OCI-M1 (cell line): ENCODE measurements around the gene CD46.

Source experiments
- DNase-seq: peaks from one replicate; lab custom pipeline; 2025; lab: John Stamatoyannopoulos, UW

CD46 gene

DNA sequence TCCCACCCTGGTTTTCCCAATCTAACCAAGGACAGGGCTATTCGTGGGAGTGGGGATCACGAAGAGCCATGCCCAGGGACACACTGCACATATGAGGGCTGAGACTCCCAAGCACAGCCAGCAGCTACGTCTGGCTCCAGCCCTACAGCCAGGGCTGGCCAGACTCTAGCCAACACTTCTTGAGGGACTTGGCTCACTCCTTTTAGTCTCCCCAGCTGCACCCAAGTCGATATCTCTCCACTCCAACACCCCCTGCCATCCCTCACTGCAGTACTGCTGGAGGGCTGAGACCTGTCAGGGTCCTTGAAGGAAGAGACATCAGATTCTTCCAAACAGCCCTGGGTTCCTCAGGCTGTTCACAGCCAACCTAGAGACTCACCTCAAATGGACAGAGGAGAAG is 62.6 kb downstream of the CD46 start:
- DNase-seq: no peak

DNA sequence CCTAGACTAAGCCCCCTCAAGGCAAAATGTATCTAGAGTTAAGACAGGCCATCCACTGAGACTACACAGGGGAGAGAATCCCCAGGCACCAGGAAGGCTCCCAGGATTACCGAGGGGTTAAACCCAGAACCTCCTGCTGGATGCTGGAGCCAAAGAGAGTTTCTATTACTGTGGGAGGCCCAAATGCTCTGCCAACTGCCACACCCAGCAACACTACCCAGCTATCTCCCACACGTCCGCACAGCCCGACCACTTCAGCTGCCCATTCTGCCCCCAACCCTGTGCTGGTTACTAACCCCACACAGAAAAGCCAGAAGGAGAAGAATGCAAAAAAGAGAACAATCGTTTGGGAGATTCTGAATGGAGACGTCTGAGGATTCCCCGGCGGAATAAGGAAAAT is 63.6 kb downstream of the CD46 start:
- no peak for DNase-seq

DNA sequence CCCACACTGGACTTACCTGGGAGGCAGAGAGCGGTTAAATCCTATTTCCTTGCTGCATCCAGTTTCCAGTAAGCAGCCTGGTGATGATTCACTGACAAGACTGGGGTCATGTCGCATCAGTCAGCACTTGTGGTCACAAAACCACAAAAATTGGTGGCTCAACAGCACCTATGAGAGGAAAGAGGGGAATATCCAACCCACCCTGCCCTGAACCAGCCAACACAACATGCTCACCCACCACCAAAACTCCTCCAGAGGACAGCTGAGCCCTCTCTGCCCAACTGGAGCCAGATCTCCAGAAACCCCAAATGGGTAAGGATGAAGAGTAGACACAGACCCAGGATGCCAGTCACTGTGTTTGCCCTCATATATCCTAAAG is 64.0 kb downstream of the CD46 start:
- no peak for DNase-seq

DNA sequence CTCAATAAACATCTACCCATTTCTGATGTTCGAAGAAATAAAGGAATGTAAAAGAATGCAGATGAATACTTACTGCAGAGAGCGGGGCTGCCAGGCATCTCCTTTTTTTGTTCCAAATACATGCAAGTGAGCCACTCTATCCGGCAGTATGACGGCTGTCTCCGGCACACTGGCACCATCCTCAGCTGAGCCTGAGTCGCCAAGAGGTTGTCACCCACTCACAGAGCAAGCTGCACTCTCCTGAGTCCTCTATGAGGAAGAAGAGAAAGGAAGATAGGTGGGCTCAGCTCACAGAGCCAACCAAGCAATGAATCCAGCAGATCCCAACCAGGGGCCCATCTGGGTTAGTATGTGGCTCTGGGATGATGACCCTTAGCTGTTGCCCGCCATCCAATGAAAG is 65.3 kb downstream of the CD46 start:
- no peak for DNase-seq

DNA sequence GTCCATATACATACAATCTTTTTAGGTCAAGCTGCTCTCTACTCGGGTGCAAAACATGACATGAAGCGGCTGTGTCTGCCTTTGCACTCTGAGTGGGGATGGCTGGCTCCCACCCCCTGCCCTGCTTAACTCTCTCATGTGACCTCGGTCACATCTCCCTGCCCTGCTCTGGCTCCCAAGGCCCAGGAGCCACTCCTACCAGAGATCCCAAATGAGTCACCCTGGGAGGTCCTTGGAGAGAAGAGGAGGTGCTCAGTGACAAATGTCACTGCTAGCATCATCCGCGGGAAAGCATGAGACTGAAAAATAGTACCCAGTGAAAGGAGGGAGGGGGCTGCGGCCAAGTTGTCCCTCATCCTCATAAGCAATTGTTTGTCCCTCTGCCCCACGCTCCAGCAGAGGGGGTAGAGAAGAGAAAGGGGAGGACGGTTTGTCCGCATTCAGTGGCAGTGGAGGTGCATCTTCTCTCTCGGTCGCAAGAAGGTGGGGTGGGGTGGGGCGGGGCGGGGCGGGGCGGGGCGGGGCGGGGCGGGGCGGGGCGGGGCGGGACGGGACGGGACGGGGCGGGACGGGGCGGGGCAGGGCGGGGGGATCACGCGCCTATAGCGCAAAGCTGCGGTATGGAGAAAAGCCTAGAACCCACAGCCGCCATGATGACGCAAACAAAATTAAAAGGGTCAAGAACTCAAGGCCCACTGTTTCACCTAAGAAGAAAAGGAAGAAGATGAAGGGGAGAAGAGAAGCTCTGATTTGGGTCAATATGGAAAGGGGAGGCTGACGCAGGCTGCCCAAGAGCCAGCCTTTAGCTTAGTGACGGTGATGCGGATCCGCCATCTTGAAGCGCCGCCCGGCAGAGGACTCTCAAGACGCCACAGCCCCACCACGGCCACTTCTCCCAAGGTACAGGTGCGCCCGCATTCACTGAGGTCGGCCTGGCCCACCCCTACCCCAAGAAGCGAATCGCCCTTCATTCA is 66.2 kb downstream of the CD46 start:
- no peak for DNase-seq

DNA sequence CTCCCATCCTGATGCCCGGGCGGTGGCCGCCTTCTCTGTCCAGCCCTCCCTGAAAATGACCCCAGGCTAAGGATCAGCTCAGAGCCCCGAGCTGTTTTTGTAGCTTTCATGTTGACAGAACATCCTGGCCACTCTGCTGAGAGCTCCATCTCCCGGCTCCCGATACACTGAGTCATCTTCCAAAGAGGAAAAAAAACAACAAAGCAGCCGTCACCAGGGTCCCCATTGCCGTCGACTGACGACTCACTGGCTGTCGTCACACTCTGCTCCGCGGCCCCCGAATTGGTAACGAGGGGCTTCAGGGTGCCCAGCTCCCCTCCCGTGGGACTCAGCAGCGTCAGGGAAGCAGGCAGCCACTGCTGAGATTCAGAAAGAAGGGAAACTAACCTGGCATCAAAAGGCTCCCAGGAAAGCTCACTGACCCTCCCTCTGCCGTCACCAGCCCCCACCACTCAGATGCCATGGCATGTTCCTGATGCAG is 67.2 kb downstream of the CD46 start:
- no peak for DNase-seq

DNA sequence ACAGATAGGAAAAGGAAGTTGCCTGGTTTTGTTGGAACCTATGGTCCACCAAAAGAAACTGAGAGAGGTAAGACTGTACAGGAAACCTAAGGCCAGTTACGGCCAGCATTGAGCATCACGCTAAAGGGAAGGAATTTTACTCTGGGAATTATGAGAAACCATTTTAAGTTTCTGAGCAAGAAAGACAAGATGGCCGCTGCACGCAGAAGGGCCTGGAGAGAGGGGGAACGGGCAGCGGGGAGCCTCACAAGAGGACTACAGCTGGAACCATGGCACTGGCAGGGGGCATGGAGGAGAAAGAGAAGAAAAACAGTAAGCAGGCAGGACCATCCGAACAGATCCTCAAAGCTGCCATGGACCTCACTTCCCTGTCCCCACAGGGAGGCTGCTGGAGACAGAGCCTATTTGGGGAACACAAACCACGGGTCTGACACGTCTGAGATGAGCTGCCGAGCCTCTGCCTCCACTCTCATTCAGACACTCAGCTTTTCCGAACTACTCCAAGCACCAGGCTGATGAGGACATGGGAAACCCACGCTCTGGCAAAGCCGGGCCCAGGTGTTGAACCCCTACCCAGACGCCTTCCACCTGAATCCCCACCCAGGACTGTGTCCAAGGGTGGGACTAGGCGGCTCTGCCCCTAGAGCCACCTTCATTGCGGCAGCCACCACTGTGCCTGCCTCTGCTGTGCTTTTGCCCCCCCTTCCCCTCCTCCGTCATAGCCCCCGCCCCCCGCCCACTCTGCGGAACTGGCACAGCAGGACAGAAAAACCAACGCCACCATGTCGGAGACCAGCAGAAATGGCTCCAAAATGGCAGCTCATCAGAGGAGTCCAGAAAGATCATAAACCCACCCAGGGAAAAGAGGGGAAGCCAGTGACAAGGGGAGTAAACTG is 69.0 kb downstream of the CD46 start:
- DNase-seq: no peak

DNA sequence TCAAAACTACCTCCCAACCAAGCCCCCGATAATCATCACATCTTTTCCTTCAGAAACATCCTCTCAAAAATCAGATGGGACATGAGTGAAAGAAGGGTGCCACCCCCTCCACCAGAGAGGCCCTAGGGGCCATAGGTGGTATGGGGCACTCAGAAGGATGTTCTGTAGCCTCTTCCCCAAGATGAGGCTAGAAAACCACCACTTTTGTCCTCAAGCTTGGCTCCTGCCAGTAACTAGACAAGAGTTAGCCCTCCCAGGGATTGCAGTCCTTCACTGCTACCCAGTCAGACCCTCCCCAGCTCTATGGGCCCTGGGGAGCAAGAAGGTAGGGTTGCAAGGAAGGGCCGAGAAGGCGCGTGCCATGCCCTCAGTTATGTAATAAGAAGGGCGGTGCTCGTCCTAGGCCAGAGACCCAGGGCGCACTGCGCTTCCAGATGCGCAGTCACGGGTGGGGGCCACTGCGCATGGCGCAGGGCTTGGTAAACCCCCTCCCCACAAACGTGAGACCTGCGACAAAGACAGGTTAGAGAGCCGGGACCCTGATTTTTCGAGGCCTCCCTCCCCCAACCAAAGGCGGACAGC is 69.7 kb downstream of the CD46 start:
- DNase-seq: no peak

DNA sequence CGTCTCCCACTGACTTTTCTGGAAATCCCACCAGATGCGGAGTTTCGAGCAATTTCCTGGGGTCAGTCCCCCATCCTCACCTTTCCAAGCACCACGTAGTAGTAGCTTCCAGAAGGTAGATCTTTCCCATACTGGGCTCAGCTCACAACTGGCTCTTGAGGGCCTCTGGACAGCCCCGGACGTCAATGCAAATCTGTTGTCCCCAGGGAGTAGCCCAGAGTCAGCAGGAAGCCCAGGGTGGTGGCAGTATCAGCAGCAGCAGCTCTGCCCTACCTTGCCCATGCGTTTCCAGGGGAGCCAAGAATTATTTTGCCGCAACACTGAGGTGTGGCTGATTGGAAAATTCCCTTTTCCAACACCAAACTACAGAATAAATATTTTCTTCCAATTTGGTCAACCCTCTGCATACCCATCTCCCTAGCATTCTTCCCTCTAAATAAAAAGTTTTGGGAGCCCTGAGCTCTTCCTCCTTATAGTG is 70.3 kb downstream of the CD46 start:
- no peak for DNase-seq

DNA sequence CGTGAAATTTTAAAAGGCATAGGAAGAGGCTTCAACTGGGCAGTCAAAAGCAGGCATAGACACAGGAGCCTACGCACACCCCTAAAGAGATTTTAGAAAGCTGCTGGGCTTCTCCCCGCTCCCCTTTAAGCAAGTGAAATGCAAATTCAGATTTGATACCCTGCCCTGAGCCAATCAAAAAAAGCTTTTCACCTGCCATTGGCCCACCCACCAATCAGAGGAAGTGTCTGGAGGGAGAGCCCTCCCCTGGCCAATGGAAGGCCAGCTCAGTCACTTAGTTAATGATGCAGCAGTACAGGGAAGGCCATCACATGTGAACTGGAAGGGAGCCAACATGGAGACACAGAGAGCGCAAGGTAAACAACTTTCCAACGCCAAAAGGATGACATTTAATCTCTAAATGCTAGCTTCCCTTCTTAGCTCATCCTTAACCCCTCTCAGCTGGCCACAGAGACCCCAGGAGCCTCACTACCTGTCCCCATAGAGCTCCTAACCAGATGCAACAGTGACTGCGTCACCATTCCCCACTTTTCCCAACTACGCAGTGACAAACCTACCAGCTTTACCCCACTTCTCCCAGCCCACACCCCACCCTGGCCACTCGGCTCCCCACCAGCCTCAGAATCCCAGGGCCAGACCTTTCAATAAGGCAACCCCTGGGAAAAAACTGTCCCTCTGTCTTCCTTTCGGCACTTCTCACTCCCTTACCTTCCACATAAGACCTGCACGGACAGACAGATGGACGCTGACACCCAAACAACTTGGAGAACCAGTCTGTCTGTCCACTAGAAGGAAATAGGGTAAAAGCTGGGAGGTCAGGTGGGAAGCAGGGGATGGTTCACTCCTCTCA is 71.0 kb downstream of the CD46 start:
- no peak for DNase-seq

DNA sequence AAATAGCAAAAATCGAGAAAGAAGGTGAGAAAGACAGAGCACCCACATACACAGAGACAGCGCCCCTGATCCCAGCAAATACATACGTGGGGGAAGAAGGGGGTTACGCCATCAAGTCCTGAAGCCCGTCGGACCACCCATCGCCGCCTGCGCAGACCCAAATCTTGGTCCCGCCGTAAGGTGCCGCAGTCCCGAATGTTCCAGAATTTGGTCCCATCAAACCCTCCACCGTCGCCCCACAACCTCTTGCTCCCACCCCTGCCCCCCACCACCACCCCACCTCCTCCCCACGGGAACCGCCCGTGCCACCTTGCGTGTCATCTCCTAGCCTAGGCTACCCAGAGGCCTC is 71.7 kb downstream of the CD46 start:
- no peak for DNase-seq

DNA sequence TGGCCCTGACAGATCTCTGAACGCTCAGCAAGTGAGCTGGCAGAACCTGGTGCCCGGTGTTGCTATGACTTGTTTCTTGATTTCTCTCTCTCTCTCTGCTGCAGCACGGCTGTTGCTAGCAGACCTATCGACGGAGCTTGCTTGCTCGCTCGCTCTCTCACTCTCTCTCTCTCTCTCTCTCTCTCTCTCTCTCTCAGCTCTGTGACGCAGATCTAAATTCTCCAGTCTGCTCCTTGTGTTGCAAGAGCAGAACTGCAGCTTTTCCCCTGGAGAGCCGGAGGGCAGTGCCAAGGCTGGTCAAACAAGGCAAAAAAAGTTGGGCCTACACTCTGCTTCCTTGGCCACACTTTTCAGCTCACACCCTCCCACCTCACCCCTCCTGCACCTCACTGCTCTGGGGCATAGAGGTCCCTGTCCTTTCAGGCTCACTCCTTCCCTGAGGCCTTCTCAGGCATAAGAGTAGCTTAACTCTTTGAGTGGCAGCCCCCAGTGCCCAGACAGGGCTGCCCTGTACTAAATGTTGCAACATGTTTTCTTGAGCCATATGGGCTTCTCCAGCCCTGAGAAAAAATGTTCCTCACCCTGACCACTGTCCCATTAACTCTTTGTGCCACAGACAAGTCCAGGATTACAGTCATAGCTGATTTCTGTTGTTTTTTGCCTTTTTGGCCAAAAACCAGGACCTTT is 72.2 kb downstream of the CD46 start:
- DNase-seq: no peak

DNA sequence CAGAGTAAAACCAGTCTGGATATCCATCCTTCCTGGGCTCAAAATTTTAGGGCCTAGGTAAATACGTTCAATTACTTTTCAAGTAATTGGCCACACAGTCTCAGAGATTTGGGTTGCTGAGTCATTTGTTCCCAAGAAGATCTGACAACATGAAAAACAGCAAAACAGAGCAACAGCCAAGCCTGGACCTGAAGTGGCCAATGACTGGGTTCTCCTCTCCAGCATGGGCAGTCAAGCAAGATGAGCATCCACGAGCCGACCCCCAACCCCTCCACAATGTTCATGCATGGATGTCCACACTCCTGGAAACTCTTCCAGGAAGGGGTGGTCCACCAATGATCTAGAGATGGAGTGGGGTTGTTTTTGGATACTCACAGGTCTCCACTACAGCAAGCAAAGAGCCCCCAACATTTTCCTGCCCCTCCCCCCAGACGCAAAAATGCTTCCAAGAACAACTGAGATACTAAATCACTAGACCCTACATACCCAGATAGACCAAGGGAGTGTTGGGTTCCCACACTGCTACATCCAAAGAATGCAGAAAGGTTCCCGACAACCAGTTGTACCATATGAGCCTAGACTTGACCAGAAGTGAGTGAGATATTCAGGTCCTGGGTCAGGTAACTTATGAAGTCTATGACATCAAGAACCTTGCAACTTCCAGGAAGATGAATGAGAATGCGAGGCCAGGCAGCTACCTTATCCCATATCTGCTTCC is 73.0 kb downstream of the CD46 start:
- DNase-seq: peak; percentile 29

DNA sequence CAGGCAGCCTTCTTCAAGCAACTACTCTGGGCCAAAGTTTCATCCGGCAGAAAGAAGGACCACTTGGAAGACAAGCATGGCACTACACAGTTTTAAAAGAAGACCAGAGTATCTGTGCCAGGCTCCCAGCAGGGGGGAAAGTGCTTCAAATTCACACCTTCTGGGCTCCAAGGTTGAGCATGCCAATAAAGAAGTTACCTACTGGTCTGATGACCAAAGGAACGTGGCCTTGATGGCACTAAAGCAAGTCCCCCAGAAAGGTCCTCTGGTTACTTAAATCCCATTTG is 73.5 kb downstream of the CD46 start:
- DNase-seq: no peak

DNA sequence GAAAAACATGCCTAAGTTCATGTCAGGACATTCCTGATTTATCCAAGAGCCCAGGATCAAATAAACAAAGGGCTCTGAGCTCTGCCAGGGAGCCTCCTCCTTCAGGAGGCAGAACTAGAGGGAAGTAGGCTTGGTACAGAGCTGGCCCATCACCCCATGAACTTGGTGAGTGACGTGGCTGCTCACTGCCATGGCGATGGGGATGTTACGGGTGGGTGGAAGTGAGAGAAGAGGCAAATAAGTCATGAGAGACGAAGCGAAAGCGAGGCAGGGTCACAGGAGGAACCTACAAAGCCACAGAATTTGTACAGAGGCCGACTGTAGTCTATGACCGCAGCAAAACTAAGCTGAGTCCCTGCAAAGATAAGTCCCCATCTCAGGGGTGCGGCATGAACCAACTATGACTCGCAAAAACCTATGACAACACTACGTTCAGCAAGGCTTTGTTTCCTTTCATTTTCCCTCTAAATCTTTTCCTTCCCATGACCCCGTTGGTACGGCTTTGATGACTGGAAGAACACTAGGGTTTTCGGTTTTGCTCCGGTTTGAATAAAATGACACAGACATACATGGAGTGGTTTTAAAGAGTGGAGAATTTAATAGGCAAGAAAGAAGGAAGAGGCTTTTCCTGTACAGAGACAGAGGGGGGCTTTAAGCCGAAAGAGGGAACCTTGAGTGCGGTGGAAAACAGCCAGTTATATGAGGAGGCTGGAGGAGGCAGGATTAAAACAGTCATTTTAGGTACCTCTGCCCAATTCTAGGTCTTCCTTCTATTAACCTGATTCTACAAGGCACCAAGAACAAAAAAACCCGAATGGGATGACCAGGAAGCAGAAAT is 74.1 kb downstream of the CD46 start:
- peak; percentile 98 for DNase-seq

DNA sequence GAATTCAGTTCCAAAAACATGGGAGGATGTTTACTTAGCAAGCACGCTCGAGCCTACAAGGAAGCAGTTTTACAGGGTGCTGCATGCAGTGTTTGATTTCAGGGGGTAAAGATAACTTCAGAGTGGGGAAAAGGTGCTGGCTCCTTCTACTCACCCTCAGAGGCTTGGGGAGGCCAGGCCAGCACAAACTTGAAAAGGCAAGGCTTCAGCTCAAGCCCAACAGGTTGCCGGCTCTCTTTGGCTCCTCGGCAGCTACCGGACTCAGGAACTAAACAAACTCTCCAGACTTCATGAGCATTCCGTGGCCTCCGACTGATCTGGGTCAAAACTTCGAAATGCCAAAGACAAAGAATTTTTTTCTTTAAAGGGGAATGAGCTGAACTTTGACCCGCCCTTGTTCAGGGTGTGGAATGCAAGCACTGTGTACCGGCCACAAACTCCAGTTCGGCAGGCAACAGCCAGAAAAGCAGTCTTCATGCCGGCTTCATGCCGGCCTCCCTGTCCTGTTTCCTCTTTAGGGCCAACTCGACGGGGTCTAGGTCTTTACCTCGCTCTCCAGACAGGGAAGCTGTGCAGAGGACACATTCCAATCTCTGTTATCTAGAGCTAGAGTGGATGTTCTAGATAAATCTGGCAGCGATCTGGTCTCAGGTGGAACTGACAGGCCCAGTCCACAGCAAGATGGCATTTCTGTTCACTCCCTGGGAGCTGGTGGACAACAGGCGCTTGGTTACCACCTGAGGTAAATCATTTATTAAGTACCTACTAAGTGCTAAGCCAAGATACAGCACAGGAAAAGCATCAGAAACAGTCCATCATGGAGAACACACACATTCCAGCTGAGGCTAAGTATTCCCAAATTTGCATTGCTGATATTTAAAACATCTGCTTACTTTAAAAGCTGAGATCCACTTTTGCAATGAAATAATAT is 75.0 kb downstream of the CD46 start:
- DNase-seq: no peak

DNA sequence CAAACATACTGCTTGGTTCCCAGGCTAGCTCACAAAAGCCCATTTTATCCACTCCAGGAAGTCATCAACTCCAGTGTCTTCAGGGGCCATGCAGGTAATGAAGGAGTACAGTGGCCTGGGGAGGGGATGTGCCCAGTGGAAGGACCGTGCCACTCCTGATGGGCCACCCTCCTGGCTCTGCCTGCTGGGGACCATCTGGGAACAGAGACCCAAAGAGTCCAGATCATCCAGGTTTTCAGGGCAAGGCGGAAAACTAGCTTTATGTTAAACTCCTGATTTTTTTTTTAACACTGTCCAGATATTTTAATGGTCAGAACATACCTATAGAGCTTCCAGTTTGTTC is 75.6 kb downstream of the CD46 start:
- no peak for DNase-seq

DNA sequence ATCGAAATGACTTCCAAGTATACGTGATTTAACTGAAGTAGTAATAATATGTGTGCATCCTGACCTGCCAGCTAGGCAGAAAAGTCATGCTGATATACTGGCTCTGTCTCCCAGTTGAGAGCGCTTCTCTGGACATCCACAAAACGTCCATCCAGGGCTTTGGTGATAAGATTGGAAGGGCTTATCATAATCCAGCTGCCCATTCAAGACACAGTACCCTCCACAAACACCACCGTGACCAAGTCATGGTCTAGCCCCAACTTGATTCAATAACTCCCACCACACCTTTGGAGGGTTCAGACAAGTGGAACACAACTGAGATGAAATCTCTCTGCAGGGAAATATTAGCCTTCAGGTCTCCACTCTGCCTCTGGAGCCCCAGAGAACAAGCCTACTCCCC is 76.2 kb downstream of the CD46 start:
- DNase-seq: peak; percentile 87
